HepG2 (cell line): ENCODE data around the gene YAP1. TPM values are rescaled to one million over a fixed set of nuclear protein-coding genes. Genes with fewer than 3 reads are reported as not detected.

Experiments
- CENPT ChIP-seq: sonication (generic); formaldehyde crosslinking; IDR thresholded peaks from 2 replicates; pipeline ENCODE4 v1.8.0; 2022; ENCODE audit warnings: low read depth, mild to moderate bottlenecking, moderate library complexity, missing genetic modification reagents
- GLI4 ChIP-seq: sonication (generic); formaldehyde crosslinking; IDR thresholded peaks from 2 replicates; pipeline ENCODE4 v1.5.1; 2020; ENCODE audit warnings: missing genetic modification reagents, mild to moderate bottlenecking, moderate library complexity, borderline replicate concordance
- HIVEP1 ChIP-seq: sonication (generic); formaldehyde crosslinking; IDR thresholded peaks from 2 replicates; pipeline ENCODE4 v1.4.0; 2020; ENCODE audit warnings: mild to moderate bottlenecking, missing genetic modification reagents
- JUND ChIP-seq: sonication (generic); formaldehyde crosslinking; IDR thresholded peaks from 2 replicates; pipeline ENCODE4 v1.8.0; 2022; ENCODE audit warnings: mild to moderate bottlenecking, missing genetic modification reagents
- KDM4B ChIP-seq: sonication (generic); formaldehyde crosslinking; IDR thresholded peaks from 2 replicates; pipeline ENCODE4 v1.4.0; 2020; ENCODE audit warnings: missing genetic modification reagents
- MIER2 ChIP-seq: IDR thresholded peaks from 2 replicates; pipeline ENCODE4 v1.6.1; 2016; ENCODE audit warnings: missing biosample characterization, missing genetic modification reagents
- MIER3 ChIP-seq: IDR thresholded peaks from 2 replicates; pipeline ENCODE4 v1.6.1; 2016; ENCODE audit warnings: missing compliant biosample characterization, borderline replicate concordance
- MTF1 ChIP-seq: sonication (generic); formaldehyde crosslinking; IDR thresholded peaks from 2 replicates; pipeline ENCODE4 v1.5.0; 2020; ENCODE audit warnings: missing genetic modification reagents
- NFIC ChIP-seq: IDR thresholded peaks from 2 replicates; pipeline ENCODE4 v1.6.1; 2012; ENCODE audit warnings: mild to moderate bottlenecking, low read length, inconsistent platforms
- NR2F2 ChIP-seq: IDR thresholded peaks from 2 replicates; pipeline ENCODE4 v1.6.1; 2012; ENCODE audit warnings: low read depth, inconsistent platforms, borderline replicate concordance
- POLR2G ChIP-seq: fragments of 200-400 bp; formaldehyde crosslinking; IDR thresholded peaks from 2 replicates; pipeline ENCODE4 v1.6.1; 2018; ENCODE audit warnings: mild to moderate bottlenecking, low read depth, low read length, moderate library complexity
- RORA ChIP-seq: sonication (generic); formaldehyde crosslinking; IDR thresholded peaks from 2 replicates; pipeline ENCODE4 v1.5.0; 2020; ENCODE audit warnings: mild to moderate bottlenecking, missing genetic modification reagents, moderate library complexity
- SMC3 ChIP-seq: IDR thresholded peaks from 2 replicates; pipeline ENCODE4 v1.6.1; 2011; ENCODE audit warnings: low read length, improper control_type of control experiment
- ZKSCAN8 ChIP-seq: IDR thresholded peaks from 2 replicates; pipeline ENCODE4 v1.6.1; 2016; ENCODE audit warnings: borderline replicate concordance, missing genetic modification reagents, missing compliant biosample characterization
- ZNF569 ChIP-seq: sonication (generic); formaldehyde crosslinking; IDR thresholded peaks from 2 replicates; pipeline ENCODE4 v1.5.0; 2020; ENCODE audit warnings: mild to moderate bottlenecking, missing genetic modification reagents, moderate library complexity, borderline replicate concordance
- ZNF614 ChIP-seq: IDR thresholded peaks from 2 replicates; pipeline ENCODE4 v1.6.1; 2018; ENCODE audit warnings: missing biosample characterization, missing genetic modification reagents, inconsistent platforms, borderline replicate concordance
- ZNF788 ChIP-seq: sonication (generic); formaldehyde crosslinking; IDR thresholded peaks from 2 replicates; pipeline ENCODE4 v1.5.0; 2020; ENCODE audit warnings: mild to moderate bottlenecking, missing genetic modification reagents, borderline replicate concordance
- ZNF839 ChIP-seq: sonication (generic); formaldehyde crosslinking; IDR thresholded peaks from 2 replicates; pipeline ENCODE4 v1.4.0; 2020; ENCODE audit warnings: missing genetic modification reagents, mild to moderate bottlenecking, borderline replicate concordance
- ZSCAN12 ChIP-seq: sonication (generic); formaldehyde crosslinking; IDR thresholded peaks from 2 replicates; pipeline ENCODE4 v1.9.0; 2021; ENCODE audit warnings: mild to moderate bottlenecking, missing genetic modification reagents
- polyA plus RNA-seq, 8 experiments: library from polyadenylated mRNA; depleted of rRNA in 3 of 8; stranded (reverse) in 7 of 8; unstranded in 1 of 8; fragments of >200 nt; fragmentation: Illumina TruSeq in 4 of 8; extraction: Trizol in 4 of 8; gene quantifications; 2 replicates each; pipeline versions ENCODE4 v1.2.1 to v1.2.3, GENCODE V29; 2011 to 2016; ENCODE audit warnings: low read depth in 4 of 8, missing spikeins in 1 of 8, mixed read lengths in 1 of 8; ENCODE audit not compliant: insufficient read depth in 1 of 8
- total RNA-seq, 5 experiments: library from RNA; depleted of rRNA; stranded (reverse); fragments of >200 nt; fragmentation: Illumina TruSeq; extraction: Trizol; gene quantifications; 2 replicates each; pipeline ENCODE4 v1.2.3, GENCODE V29; 2016; ENCODE audit warnings: low read depth in 1 of 5
- TF ChIP-seq, protein P1 (sequence below): sonication (generic); formaldehyde crosslinking; IDR thresholded peaks from 2 replicates; pipeline ENCODE4 v1.4.0; 2020; ENCODE audit warnings: missing genetic modification reagents
- TF ChIP-seq, protein P2 (sequence below): sonication (generic); formaldehyde crosslinking; IDR thresholded peaks from 2 replicates; pipeline ENCODE4 v1.4.0; 2020; ENCODE audit warnings: missing genetic modification reagents
- TF ChIP-seq, protein P3 (sequence below): sonication (generic); formaldehyde crosslinking; IDR thresholded peaks from 2 replicates; pipeline ENCODE4 v1.5.0; 2020; ENCODE audit warnings: mild to moderate bottlenecking, missing genetic modification reagents, borderline replicate concordance
- TF ChIP-seq, protein P4 (sequence below): sonication (generic); formaldehyde crosslinking; IDR thresholded peaks from 2 replicates; pipeline ENCODE4 v1.4.0; 2020; ENCODE audit warnings: missing genetic modification reagents

YAP1 gene
- total and polyA plus RNA-seq, 2 of the 13 experiments (the other 11 are each of a cell fraction or from before 2014, with no cell fraction given), result 59.5 to 91.0 TPM

DNA sequence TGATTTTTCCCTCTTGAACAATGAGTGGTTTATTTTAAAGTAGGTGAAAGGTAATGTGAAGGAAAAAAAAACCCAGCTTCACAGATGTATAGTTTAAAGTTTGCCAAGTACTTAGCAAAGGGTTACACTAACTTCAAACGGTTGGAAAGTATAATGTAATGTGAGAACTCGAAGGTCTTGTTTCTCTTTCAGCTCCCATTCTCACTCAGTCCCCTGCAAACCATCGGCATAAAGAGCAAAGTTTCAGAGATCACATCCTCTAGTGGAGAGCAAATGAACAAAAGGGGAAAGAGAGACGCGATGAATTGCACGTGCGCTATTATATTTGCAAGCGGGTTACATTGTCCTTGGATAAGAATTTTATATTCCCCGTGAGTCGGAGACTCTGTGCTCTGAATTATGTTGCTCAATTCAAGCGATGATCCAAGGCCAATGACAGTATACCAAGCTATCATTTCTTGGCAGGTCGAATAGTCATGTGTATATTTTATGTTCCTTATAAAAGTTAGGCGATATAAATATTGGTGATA, 169.5 kb downstream of the YAP1 start (continued):
- TF ChIP-seq, protein P1, sequence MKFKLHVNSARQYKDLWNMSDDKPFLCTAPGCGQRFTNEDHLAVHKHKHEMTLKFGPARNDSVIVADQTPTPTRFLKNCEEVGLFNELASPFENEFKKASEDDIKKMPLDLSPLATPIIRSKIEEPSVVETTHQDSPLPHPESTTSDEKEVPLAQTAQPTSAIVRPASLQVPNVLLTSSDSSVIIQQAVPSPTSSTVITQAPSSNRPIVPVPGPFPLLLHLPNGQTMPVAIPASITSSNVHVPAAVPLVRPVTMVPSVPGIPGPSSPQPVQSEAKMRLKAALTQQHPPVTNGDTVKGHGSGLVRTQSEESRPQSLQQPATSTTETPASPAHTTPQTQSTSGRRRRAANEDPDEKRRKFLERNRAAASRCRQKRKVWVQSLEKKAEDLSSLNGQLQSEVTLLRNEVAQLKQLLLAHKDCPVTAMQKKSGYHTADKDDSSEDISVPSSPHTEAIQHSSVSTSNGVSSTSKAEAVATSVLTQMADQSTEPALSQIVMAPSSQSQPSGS (CRISPR knock-in tag), result no peak; the same call in 1 of the 2 replicates
- TF ChIP-seq, protein P2, sequence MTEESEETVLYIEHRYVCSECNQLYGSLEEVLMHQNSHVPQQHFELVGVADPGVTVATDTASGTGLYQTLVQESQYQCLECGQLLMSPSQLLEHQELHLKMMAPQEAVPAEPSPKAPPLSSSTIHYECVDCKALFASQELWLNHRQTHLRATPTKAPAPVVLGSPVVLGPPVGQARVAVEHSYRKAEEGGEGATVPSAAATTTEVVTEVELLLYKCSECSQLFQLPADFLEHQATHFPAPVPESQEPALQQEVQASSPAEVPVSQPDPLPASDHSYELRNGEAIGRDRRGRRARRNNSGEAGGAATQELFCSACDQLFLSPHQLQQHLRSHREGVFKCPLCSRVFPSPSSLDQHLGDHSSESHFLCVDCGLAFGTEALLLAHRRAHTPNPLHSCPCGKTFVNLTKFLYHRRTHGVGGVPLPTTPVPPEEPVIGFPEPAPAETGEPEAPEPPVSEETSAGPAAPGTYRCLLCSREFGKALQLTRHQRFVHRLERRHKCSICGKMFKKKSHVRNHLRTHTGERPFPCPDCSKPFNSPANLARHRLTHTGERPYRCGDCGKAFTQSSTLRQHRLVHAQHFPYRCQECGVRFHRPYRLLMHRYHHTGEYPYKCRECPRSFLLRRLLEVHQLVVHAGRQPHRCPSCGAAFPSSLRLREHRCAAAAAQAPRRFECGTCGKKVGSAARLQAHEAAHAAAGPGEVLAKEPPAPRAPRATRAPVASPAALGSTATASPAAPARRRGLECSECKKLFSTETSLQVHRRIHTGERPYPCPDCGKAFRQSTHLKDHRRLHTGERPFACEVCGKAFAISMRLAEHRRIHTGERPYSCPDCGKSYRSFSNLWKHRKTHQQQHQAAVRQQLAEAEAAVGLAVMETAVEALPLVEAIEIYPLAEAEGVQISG, result peak; percentile 29; the same call in 1 of the 2 replicates
- TF ChIP-seq CENPT (CRISPR knock-in tag) (no peak), ZNF788 (no peak), SMC3 (peak; percentile 52; the same call in 1 of the 2 replicates), KDM4B (CRISPR knock-in tag) (no peak), MIER3 (CRISPR knock-in tag) (peak; percentile 73; the same call in 1 of the 2 replicates), JUND (CRISPR knock-in tag) (0 out of 2 replicates have a peak, but pooled peaks have one; percentile 56), NR2F2 (peak; percentile 69; the same call in 1 of the 2 replicates), NFIC (peak; percentile 92), HIVEP1 (CRISPR knock-in tag) (no peak), POLR2G (peak; percentile 38; the same call in 1 of the 2 replicates), ZNF614 (CRISPR knock-in tag) (peak; percentile 49; the same call in 1 of the 2 replicates), ZNF839 (CRISPR knock-in tag) (no peak), RORA (CRISPR knock-in tag) (no peak), GLI4 (CRISPR knock-in tag) (no peak), ZKSCAN8 (CRISPR knock-in tag) (peak; percentile 81; the same call in 1 of the 2 replicates), ZNF569 (CRISPR knock-in tag) (no peak), MIER2 (peak; percentile 67; the same call in 1 of the 2 replicates), ZSCAN12 (CRISPR knock-in tag) (no peak), MTF1 (no peak)
- TF ChIP-seq, protein P3, sequence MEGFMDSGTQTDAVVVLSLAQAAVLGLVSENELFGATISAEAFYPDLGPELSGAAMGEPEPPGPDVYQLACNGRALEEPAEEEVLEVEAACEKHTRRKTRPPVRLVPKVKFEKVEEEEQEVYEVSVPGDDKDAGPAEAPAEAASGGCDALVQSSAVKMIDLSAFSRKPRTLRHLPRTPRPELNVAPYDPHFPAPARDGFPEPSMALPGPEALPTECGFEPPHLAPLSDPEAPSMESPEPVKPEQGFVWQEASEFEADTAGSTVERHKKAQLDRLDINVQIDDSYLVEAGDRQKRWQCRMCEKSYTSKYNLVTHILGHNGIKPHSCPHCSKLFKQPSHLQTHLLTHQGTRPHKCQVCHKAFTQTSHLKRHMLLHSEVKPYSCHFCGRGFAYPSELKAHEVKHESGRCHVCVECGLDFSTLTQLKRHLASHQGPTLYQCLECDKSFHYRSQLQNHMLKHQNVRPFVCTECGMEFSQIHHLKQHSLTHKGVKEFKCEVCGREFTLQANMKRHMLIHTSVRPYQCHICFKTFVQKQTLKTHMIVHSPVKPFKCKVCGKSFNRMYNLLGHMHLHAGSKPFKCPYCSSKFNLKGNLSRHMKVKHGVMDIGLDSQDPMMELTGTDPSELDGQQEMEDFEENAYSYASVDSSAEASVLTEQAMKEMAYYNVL, result peak; percentile 95; the same call in 1 of the 2 replicates
- TF ChIP-seq, protein P4, sequence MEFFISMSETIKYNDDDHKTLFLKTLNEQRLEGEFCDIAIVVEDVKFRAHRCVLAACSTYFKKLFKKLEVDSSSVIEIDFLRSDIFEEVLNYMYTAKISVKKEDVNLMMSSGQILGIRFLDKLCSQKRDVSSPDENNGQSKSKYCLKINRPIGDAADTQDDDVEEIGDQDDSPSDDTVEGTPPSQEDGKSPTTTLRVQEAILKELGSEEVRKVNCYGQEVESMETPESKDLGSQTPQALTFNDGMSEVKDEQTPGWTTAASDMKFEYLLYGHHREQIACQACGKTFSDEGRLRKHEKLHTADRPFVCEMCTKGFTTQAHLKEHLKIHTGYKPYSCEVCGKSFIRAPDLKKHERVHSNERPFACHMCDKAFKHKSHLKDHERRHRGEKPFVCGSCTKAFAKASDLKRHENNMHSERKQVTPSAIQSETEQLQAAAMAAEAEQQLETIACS (CRISPR knock-in tag), result no peak
